Mucosa of rectum (tissue), 2 donors: ENCODE results near the gene WNT3A.

Source experiments
- H3K27ac ChIP-seq, 2 donors: one replicate each; pipeline ENCODE4 v1.7.0; 2013; ENCODE audit warnings: inconsistent platforms in 2 of 2, low read depth in 2 of 2, low read length in 2 of 2
- H3K27me3 ChIP-seq, 2 donors: one replicate each; pipeline ENCODE4 v1.7.0; 2013; ENCODE audit warnings: low read length in 2 of 2; ENCODE audit not compliant: control insufficient read depth in 2 of 2, insufficient read depth in 2 of 2
- H3K36me3 ChIP-seq, 2 donors: one replicate each; pipeline ENCODE4 v1.7.0; 2013; ENCODE audit warnings: low read length in 2 of 2; ENCODE audit not compliant: control insufficient read depth in 2 of 2, insufficient read depth in 2 of 2
- H3K4me1 ChIP-seq, 2 donors: one replicate each; pipeline ENCODE4 v1.7.0; 2013; ENCODE audit warnings: low read length in 2 of 2, mild to moderate bottlenecking in 1 of 2; ENCODE audit not compliant: control insufficient read depth in 2 of 2, insufficient read depth in 2 of 2
- H3K4me3 ChIP-seq, 2 donors: one replicate each; pipeline ENCODE4 v1.7.0; 2013; ENCODE audit warnings: low read length in 2 of 2
- H3K9ac ChIP-seq, 2 donors: one replicate each; pipeline ENCODE4 v1.7.0; 2013; ENCODE audit warnings: low read length in 2 of 2, low read depth in 1 of 2, mild to moderate bottlenecking in 1 of 2
- H3K9me3 ChIP-seq, 2 donors: one replicate each; pipeline ENCODE4 v1.7.0; 2013; ENCODE audit warnings: low read length in 2 of 2; ENCODE audit not compliant: control insufficient read depth in 2 of 2
- donor health status: healthy.
- donor health status: Normal muscosa, but diverticular disease.

WNT3A gene

GRCh38 chr1:228072658-228073043, 65.9 kb downstream of the WNT3A start:
- Histone ChIP-seq H3K27ac (no peak overlapping the region), H3K4me1 (no peaks in the 10 kb centered on the region), H3K27me3 (peaks cover 22 to 31% of the 10 kb centered on the region in 2 donors), H3K9me3 (no peaks in the 10 kb centered on the region), H3K9ac (no peak overlapping the region), H3K4me3 (no peak overlapping the region), H3K36me3 (no peaks in the 10 kb centered on the region)

GRCh38 chr1:228073061-228073856, 66.5 kb downstream of the WNT3A start:
- Histone ChIP-seq H3K36me3 (no peaks in the 10 kb centered on the region), H3K4me1 (no peaks in the 10 kb centered on the region), H3K4me3 (no peak overlapping the region), H3K27me3 (peaks cover 21 to 31% of the 10 kb centered on the region in 2 donors), H3K9ac (no peak overlapping the region), H3K9me3 (no peaks in the 10 kb centered on the region), H3K27ac (no peak overlapping the region)

- H3K36me3 ChIP-seq, result no peaks in the 10 kb centered on the region
- no peak overlapping the region for H3K9ac ChIP-seq
- no peaks in the 10 kb centered on the region for H3K9me3 ChIP-seq
- H3K4me1 ChIP-seq, result no peaks in the 10 kb centered on the region
- H3K27ac ChIP-seq, result no peak overlapping the region
- H3K4me3 ChIP-seq, result no peak overlapping the region
- peaks cover 16 to 30% of the 10 kb centered on the region in 2 donors for H3K27me3 ChIP-seq
These were observed 67.2 kb downstream of the WNT3A start for GRCh38 chr1:228073857-228074545.

- H3K9me3 ChIP-seq, result no peaks in the 10 kb centered on the region
- H3K4me3 ChIP-seq, result no peak overlapping the region
- H3K27me3 ChIP-seq, result peaks cover 9 to 28% of the 10 kb centered on the region in 2 donors
These were observed 68.3 kb downstream of the WNT3A start for GRCh38 chr1:228074954-228075730.

GRCh38 chr1:228075801-228076271, 69.0 kb downstream of the WNT3A start:
- peaks cover 7 to 21% of the 10 kb centered on the region in 2 donors for H3K27me3 ChIP-seq
- H3K4me3 ChIP-seq, result no peak overlapping the region
- H3K36me3 ChIP-seq, result no peaks in the 10 kb centered on the region
- H3K4me1 ChIP-seq, result no peaks in the 10 kb centered on the region
- no peaks in the 10 kb centered on the region for H3K9me3 ChIP-seq
- H3K9ac ChIP-seq, result no peak overlapping the region
- no peak overlapping the region for H3K27ac ChIP-seq

More at GRCh38 chr1:228074954-228075730, 68.3 kb downstream of the WNT3A start:
- Histone ChIP-seq H3K27ac (no peak overlapping the region), H3K9ac (no peak overlapping the region), H3K4me1 (no peaks in the 10 kb centered on the region), H3K36me3 (no peaks in the 10 kb centered on the region)

- Histone ChIP-seq H3K9me3 (no peaks in the 10 kb centered on the region), H3K36me3 (no peaks in the 10 kb centered on the region), H3K9ac (no peak overlapping the region), H3K4me1 (peaks cover 6 to 7% of the 10 kb centered on the region in 2 donors), H3K27ac (no peak overlapping the region), H3K4me3 (no peak overlapping the region), H3K27me3 (peaks cover 3 to 16% of the 10 kb centered on the region in 2 donors)
These were observed 70.1 kb downstream of the WNT3A start for GRCh38 chr1:228076796-228077430.

- H3K27me3 ChIP-seq, result peaks cover 3 to 16% of the 10 kb centered on the region in 2 donors
- no peak overlapping the region for H3K4me3 ChIP-seq
- H3K27ac ChIP-seq, result no peak overlapping the region
- H3K4me1 ChIP-seq, result peaks cover 6 to 7% of the 10 kb centered on the region in 2 donors
- no peaks in the 10 kb centered on the region for H3K9me3 ChIP-seq
- H3K36me3 ChIP-seq, result no peaks in the 10 kb centered on the region
- no peak overlapping the region for H3K9ac ChIP-seq
These were observed 71.0 kb downstream of the WNT3A start for GRCh38 chr1:228077565-228078330.

- no peaks in the 10 kb centered on the region for H3K9me3 ChIP-seq
- peaks cover 3 to 10% of the 10 kb centered on the region in 2 donors for H3K27me3 ChIP-seq
- no peaks in the 10 kb centered on the region for H3K36me3 ChIP-seq
- no peak overlapping the region for H3K27ac ChIP-seq
- H3K9ac ChIP-seq, result no peak overlapping the region
- no peak overlapping the region for H3K4me3 ChIP-seq
- peaks cover 10 to 11% of the 10 kb centered on the region in 2 donors for H3K4me1 ChIP-seq
These were observed 72.2 kb downstream of the WNT3A start for GRCh38 chr1:228079013-228079412.

- H3K9me3 ChIP-seq, result no peaks in the 10 kb centered on the region
- peaks cover 3 to 6% of the 10 kb centered on the region in 2 donors for H3K27me3 ChIP-seq
- no peak overlapping the region for H3K27ac ChIP-seq
- no peak overlapping the region for H3K4me3 ChIP-seq
- peaks cover 18% of the 10 kb centered on the region in 2 donors for H3K4me1 ChIP-seq
- H3K36me3 ChIP-seq, result no peaks in the 10 kb centered on the region
- H3K9ac ChIP-seq, result no peak overlapping the region
These were observed 72.9 kb downstream of the WNT3A start for GRCh38 chr1:228079601-228080263.
